Measurements from ENCODE around the gene TSPAN18.

- TF ChIP-seq CTCF (IDR thresholded peaks at IDR 0.05): no peak
- no peak for TF ChIP-seq POLR2A (IDR thresholded peaks at IDR 0.05; ENCODE audit: low read depth)
- TF ChIP-seq POLR2AphosphoS5 (IDR thresholded peaks at IDR 0.05): no peak
- TF ChIP-seq EP300 (IDR thresholded peaks at IDR 0.05): no peak
Observed at GRCh38 chr11:44805596-44805995, 78.8 kb downstream of the TSPAN18 start.
